Ovary (tissue), 3 donors: ENCODE measurements around the gene CDKL5.

ENCODE experiments used
- POLR2A ChIP-seq: fragments of 450-650 bp; IDR thresholded peaks from one replicate; pipeline ENCODE4 v1.6.1; 2017; ENCODE audit warnings: antibody characterized with exemption, mild to moderate bottlenecking, moderate library complexity
- TF ChIP-seq, protein P1 (sequence below), 3 donors: fragments of 450-650 bp in 2 of 3; fragments of 200-600 bp in 1 of 3; IDR thresholded peaks; one replicate each; pipeline versions ENCODE4 v1.5.1 to v1.8.0; 2016 to 2022; ENCODE audit warnings: antibody characterized with exemption in 3 of 3, mild to moderate bottlenecking in 1 of 3
- donor health status: DM: no; HTN: no; CAD: no.

DNA sequence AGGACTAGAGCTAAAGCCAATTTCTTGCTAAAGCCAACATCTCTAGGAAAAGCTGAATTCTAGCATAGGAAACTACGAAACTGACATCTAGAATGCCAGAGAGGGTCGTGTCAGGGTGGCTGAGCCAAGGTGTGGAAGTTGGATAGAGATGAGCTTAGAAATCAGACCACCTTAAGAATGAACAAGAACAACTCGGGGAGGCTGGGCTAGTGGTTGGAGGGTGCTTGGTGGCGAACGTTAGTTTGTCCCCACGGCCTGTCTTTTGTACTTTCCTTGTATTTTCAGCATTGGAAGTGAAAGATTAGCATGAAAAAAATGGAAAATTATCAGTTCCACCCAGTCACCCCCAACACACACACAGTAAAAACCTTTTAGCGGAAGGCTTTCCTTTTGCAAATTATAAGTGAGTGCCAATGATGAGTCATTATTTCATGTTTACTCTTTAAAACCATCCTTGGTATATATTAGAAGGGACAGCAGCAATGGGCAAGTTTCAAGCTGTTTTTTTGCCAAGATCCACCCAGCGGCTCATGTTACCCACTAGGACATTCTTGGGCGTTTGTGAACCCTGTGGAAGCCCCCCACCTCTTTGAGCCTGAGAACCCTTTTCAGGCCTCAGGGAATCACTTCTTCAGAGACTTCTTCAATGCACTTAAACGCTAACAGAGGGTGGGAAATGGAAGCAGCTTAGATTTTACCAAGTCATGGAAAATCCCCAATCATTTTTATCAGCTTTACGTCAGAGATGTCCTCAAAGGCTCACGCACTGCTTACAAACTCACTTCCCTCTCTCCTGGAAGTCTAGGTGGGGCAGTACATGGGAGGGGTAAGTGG, 277.2 kb downstream of the CDKL5 start:
- TF ChIP-seq POLR2A: no peak
- TF ChIP-seq, protein P1, sequence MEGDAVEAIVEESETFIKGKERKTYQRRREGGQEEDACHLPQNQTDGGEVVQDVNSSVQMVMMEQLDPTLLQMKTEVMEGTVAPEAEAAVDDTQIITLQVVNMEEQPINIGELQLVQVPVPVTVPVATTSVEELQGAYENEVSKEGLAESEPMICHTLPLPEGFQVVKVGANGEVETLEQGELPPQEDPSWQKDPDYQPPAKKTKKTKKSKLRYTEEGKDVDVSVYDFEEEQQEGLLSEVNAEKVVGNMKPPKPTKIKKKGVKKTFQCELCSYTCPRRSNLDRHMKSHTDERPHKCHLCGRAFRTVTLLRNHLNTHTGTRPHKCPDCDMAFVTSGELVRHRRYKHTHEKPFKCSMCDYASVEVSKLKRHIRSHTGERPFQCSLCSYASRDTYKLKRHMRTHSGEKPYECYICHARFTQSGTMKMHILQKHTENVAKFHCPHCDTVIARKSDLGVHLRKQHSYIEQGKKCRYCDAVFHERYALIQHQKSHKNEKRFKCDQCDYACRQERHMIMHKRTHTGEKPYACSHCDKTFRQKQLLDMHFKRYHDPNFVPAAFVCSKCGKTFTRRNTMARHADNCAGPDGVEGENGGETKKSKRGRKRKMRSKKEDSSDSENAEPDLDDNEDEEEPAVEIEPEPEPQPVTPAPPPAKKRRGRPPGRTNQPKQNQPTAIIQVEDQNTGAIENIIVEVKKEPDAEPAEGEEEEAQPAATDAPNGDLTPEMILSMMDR (IDR thresholded peaks at IDR 0.05): no peak
